PFSK-1 (cell line): ENCODE results near the gene CTBP2.

ENCODE experiments used
- FOXP2 ChIP-seq: optimal IDR thresholded peaks from 2 replicates; pipeline ENCODE3; 2011; ENCODE audit warnings: borderline replicate concordance, control low read depth, inconsistent platforms; ENCODE audit not compliant: insufficient read depth; ENCODE audit errors: extremely low read length, extremely low read depth
- POLR2AphosphoS5 ChIP-seq: IDR thresholded peaks from 2 replicates; pipeline ENCODE4 v1.6.1; 2012; ENCODE audit warnings: low read depth, mild to moderate bottlenecking, control low read depth, low read length, moderate library complexity
- SIN3A ChIP-seq: IDR thresholded peaks from 2 replicates; pipeline ENCODE4 v1.6.1; 2012; ENCODE audit warnings: mild to moderate bottlenecking, low read length, moderate library complexity, borderline replicate concordance; ENCODE audit not compliant: insufficient read depth
- TAF1 ChIP-seq: IDR thresholded peaks from 2 replicates; pipeline ENCODE4 v1.6.1; 2012; ENCODE audit warnings: low read length, control low read depth, borderline replicate concordance; ENCODE audit not compliant: insufficient read depth
- TF ChIP-seq, protein P1 (sequence below), 2 experiments: IDR thresholded peaks; 2 replicates each; pipeline versions ENCODE4 v1.6.1 to v1.8.0; 2011 to 2012; ENCODE audit warnings: low read depth in 2 of 2, low read length in 2 of 2, control low read depth in 1 of 2, inconsistent platforms in 1 of 2, mild to moderate bottlenecking in 1 of 2, moderate library complexity in 1 of 2; ENCODE audit not compliant: insufficient read depth in 1 of 2

The CTBP2 gene

DNA sequence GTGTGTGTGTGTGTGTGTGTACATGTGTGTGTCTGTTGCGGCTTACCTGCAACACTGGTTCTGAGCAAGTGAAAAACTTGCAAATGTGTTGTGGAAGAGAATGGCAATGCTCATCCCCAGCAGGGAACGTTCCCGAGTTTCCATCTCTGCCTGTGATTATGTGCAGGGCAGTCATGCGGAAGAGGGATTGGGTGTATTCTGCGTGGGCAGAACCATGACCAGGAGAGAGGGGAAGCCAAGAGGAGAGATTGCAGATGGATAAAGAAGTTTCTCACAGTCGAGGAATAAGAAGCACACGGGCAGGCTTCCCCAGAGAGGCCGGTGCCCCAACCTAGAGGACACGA lies 99.9 kb downstream of the CTBP2 start:
- TF ChIP-seq, protein P1, sequence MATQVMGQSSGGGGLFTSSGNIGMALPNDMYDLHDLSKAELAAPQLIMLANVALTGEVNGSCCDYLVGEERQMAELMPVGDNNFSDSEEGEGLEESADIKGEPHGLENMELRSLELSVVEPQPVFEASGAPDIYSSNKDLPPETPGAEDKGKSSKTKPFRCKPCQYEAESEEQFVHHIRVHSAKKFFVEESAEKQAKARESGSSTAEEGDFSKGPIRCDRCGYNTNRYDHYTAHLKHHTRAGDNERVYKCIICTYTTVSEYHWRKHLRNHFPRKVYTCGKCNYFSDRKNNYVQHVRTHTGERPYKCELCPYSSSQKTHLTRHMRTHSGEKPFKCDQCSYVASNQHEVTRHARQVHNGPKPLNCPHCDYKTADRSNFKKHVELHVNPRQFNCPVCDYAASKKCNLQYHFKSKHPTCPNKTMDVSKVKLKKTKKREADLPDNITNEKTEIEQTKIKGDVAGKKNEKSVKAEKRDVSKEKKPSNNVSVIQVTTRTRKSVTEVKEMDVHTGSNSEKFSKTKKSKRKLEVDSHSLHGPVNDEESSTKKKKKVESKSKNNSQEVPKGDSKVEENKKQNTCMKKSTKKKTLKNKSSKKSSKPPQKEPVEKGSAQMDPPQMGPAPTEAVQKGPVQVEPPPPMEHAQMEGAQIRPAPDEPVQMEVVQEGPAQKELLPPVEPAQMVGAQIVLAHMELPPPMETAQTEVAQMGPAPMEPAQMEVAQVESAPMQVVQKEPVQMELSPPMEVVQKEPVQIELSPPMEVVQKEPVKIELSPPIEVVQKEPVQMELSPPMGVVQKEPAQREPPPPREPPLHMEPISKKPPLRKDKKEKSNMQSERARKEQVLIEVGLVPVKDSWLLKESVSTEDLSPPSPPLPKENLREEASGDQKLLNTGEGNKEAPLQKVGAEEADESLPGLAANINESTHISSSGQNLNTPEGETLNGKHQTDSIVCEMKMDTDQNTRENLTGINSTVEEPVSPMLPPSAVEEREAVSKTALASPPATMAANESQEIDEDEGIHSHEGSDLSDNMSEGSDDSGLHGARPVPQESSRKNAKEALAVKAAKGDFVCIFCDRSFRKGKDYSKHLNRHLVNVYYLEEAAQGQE (IDR thresholded peaks at IDR 0.05; ENCODE audit: insufficient read depth in 1 of 2, low read depth in 2 of 2, low read length in 2 of 2), result no peak
- TF ChIP-seq SIN3A, result no peak
- no peak for TF ChIP-seq FOXP2
- no peak for TF ChIP-seq TAF1
- no peak for TF ChIP-seq POLR2AphosphoS5

DNA sequence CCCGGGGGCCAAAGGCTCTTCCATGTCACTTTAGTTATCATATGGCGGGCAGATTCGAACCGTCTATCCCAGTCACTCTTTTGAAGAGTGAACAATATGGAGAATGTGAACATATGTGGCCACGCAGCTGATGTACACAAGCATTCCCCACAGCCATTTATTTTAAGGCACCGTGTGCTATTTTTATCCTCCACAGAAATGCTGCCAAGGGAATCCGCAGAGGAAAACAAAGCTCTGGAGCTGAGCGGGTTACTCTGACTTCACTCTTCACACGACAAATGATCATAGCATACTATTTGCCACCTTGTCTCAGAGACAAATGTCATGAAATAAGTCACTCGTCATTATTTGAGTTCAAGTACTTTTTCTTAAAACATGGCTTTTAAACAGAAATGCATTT lies 100.3 kb downstream of the CTBP2 start:
- TF ChIP-seq TAF1 (no peak), SIN3A (no peak), POLR2AphosphoS5 (no peak), FOXP2 (no peak)
- TF ChIP-seq, protein P1 (IDR thresholded peaks at IDR 0.05; ENCODE audit: insufficient read depth in 1 of 2, low read depth in 2 of 2, low read length in 2 of 2), result no peak

DNA sequence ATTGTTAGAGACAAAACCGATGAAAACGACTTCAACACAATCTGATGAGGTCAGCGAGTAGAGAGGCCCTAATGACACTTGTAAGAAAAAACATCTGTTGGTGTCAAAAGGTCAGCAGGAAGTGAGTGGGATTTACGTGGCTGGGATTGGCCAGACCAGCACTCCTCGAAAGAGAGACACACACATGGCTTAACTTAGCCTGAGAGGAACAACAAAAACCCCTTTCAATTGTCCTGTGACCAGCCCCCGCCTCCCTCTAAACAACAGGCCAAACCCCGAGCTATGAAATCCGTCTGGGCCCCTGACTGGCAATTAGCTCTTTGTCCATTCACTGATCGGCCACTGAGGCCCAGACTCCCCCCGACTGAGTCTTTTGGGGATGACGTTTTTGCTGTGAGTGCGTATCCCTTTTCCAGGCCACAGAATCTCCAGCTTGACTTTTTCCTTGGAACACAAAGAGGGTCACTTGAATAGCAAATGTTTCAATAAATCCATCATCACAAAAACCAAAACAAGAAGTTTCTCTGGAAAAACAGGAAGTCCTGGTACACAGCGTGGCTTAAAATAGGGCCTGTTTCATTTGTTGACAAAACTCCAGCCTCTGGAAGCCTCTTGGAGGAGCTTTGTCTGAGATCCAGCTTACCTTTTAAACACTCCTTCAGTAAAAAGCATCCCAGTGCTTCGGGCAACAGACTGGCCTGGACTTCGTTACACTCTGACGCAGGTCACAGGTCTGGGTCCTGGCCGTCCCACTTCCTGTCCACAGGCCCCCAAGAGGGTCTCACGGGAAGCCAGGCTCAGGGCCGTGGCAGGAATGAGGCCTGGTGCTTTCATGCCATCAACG lies 103.0 kb downstream of the CTBP2 start:
- peak; percentile 78 for TF ChIP-seq FOXP2
- TF ChIP-seq, protein P1 (IDR thresholded peaks at IDR 0.05; ENCODE audit: insufficient read depth in 1 of 2, low read depth in 2 of 2, low read length in 2 of 2), result no peak
- TF ChIP-seq SIN3A, result peak; percentile 64; the same call in 1 of the 2 replicates
- peak; percentile 42; the same call in 1 of the 2 replicates for TF ChIP-seq POLR2AphosphoS5

DNA sequence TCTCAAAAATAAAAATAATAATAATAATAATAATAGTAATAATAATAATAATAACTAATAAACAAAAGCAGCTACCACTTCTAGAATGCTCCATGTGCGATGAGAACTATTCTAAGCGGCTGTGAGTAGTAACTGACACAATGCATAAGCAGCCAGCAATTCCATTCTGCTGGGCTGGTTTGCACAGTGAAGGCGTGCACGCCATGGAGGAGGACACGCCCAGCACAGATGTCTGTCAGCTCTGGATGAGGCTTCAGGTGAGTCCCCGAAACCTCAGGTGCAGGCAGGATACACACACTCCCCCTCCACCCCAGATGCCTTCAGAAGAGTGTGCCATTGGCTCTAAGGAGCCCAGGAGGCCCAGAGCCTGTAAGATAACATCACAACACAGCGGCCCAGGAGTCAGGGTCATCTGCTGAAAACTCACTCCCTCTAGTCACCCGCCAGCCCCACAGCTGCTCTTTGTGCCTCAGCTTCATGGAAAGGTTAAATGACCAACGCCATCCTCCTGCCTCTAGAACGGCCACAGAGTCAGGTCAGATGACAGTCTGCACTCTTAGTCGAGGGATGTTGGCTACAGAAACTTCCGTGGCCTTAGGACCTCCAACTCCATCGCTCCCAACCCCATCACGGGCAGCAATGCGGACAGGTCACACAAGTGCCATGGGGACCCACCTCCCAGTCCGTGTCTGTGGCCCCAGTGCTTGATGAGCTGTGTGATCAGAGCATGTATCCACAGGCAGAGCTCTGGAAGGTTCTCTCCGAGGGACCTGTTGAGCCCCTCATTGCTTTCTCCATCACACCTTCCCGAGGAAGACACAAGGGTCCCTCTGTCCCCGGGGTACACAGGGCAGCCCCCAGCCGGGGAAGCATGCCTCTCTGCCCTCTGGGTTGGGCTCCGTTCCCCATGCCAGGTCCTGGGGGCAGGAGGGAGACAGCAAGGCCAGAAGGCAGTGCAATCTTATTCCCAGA lies 103.9 kb downstream of the CTBP2 start:
- TF ChIP-seq FOXP2 (no peak), POLR2AphosphoS5 (no peak), SIN3A (no peak)
- TF ChIP-seq, protein P1 (IDR thresholded peaks at IDR 0.05; ENCODE audit: insufficient read depth in 1 of 2, low read depth in 2 of 2, low read length in 2 of 2), result no peak
